Right lobe of liver (tissue), 6 donors: ENCODE data around the gene POLN. TPM values are rescaled to one million over a fixed set of nuclear protein-coding genes. Genes with fewer than 3 reads are reported as not detected.

Experiments used
- ATAC-seq, 4 donors: fragments of 200-7000 bp; cut with Tn5 transposase; one replicate each; pipeline ENCODE4 v1.9.1; 2020; ENCODE audit warnings: mild to moderate bottlenecking in 4 of 4, moderate library complexity in 4 of 4
- DNase-seq, 3 donors: peaks; one replicate each; pipeline ENCODE4 v3.0.0-alpha.2; 2020
- H3K27ac ChIP-seq, 3 donors: fragments of 200-600 bp; one replicate each; pipeline ENCODE4 v1.8.0; 2022
- H3K27me3 ChIP-seq, 2 donors: fragments of 200-600 bp; one replicate each; pipeline ENCODE4 v1.8.0; 2022
- H3K36me3 ChIP-seq, 4 donors: fragments of 200-600 bp; sonication (generic) in 1 of 4; one replicate each; pipeline versions ENCODE4 v1.5.1 to v1.8.0; 2017 to 2022; ENCODE audit warnings: control low read depth in 1 of 4
- H3K4me1 ChIP-seq, 4 donors: fragments of 200-600 bp; sonication (generic) in 1 of 4; one replicate each; pipeline versions ENCODE4 v1.5.1 to v1.8.0; 2017 to 2022; ENCODE audit warnings: control low read depth in 1 of 4
- H3K4me3 ChIP-seq, 3 donors: fragments of 200-600 bp; one replicate each; pipeline ENCODE4 v1.8.0; 2022
- H3K9me3 ChIP-seq, 4 donors: fragments of 200-600 bp; sonication (generic) in 1 of 4; one replicate each; pipeline versions ENCODE4 v1.5.1 to v1.8.0; 2017 to 2022; ENCODE audit warnings: control low read depth in 1 of 4
- CTCF ChIP-seq, 4 donors: fragments of 200-600 bp in 3 of 4; fragments of 450-650 bp in 1 of 4; IDR thresholded peaks; one replicate each; pipeline versions ENCODE4 v1.5.1 to v1.8.0; 2016 to 2022; ENCODE audit warnings: antibody characterized with exemption in 4 of 4, mild to moderate bottlenecking in 2 of 4
- POLR2A ChIP-seq: fragments of 450-650 bp; IDR thresholded peaks from one replicate; pipeline ENCODE4 v1.6.1; 2017; ENCODE audit warnings: antibody characterized with exemption, mild to moderate bottlenecking
- WGBS: methylation state at CpG from one replicate; pipeline ENCODE4 v1.1.6; 2018; ENCODE audit warnings: low coverage, low lambda C conversion rate; ENCODE audit not compliant: insufficient coverage; ENCODE audit errors: missing lambda C conversion rate; 5-methylcytosine and 5-hydroxymethylcytosine counted together
- intact Hi-C, 2 donors: fragments of 100-400 bp; cut with DNase I; formaldehyde crosslinking; loops; one replicate each; pipeline versions ENCODE4 v1.11.2 to v1.14.1; 2022
- total RNA-seq, 6 experiments: library from RNA; depleted of rRNA in 2 of 6; stranded (reverse); fragments of >200 nt in 2 of 6; fragmentation: NEBNext Ultra II Directional in 3 of 6; extraction: Animal tissue kit (Norgen Biotek cat#: 25700) in 3 of 6; gene quantifications; one replicate each; pipeline versions ENCODE4 v1.1.0 to v1.2.4, GENCODE V29; 2016 to 2023
- donor health status: DM: no; HTN: yes; CAD: no.
- donor health status: DM: no; HTN: no; CAD: no.
- donor health status: DM: no; HTN: no; CAD: no.
- donor health status: DM: no; HTN: yes; CAD: no.
- donor health status: DM: no; HTN: yes; CAD: no.

The POLN gene
- total RNA-seq, 6 experiments from 2014 or later: 0.87 to 2.5 (median 1.4) TPM

GRCh38 chr4:2179717-2180116 is 62.2 kb downstream of the POLN start:
- TF ChIP-seq POLR2A: no peak
- TF ChIP-seq CTCF (IDR thresholded peaks at IDR 0.05): no peak
- H3K27me3 ChIP-seq: no peaks in the 10 kb centered on the region
- no peaks in the 10 kb centered on the region for H3K4me1 ChIP-seq
- intact Hi-C loops: no loop called here
- H3K27ac ChIP-seq: no peak overlapping the region
- DNase-seq (no peak), ATAC-seq (no peak)
- H3K36me3 ChIP-seq: no peaks in the 10 kb centered on the region
- H3K9me3 ChIP-seq: no peaks in the 10 kb centered on the region
- H3K4me3 ChIP-seq: no peak overlapping the region
- 73% methylated on average over 4 of the region's 7 CpGs for WGBS

GRCh38 chr4:2178986-2179385 is 62.9 kb downstream of the POLN start:
- no peak for TF ChIP-seq POLR2A
- TF ChIP-seq CTCF (IDR thresholded peaks at IDR 0.05): no peak
- Histone ChIP-seq H3K27me3 (no peaks in the 10 kb centered on the region), H3K9me3 (no peaks in the 10 kb centered on the region), H3K4me3 (no peak overlapping the region), H3K27ac (no peak overlapping the region), H3K4me1 (no peaks in the 10 kb centered on the region), H3K36me3 (no peaks in the 10 kb centered on the region)
- intact Hi-C loops: no loop called here
- ATAC-seq (no peak), DNase-seq (no peak)
- no CpG with 5 or more reads among the region's 1 CpG for WGBS

GRCh38 chr4:2177443-2178093 is 64.4 kb downstream of the POLN start:
- WGBS: 70% methylated on average over 3 of the region's 4 CpGs
- H3K27me3 ChIP-seq: no peaks in the 10 kb centered on the region
- DNase-seq: no peak
- H3K27ac ChIP-seq: no peak overlapping the region
- no peak for TF ChIP-seq POLR2A
- TF ChIP-seq CTCF (IDR thresholded peaks at IDR 0.05): no peak
- H3K4me3 ChIP-seq: no peak overlapping the region
- no peaks in the 10 kb centered on the region for H3K4me1 ChIP-seq
- no peak for ATAC-seq
- H3K36me3 ChIP-seq: no peaks in the 10 kb centered on the region
- intact Hi-C loops: no loop called here
- no peaks in the 10 kb centered on the region for H3K9me3 ChIP-seq

- Histone ChIP-seq H3K4me1 (no peaks in the 10 kb centered on the region), H3K9me3 (no peaks in the 10 kb centered on the region), H3K4me3 (no peak overlapping the region), H3K27ac (no peak overlapping the region), H3K36me3 (no peaks in the 10 kb centered on the region), H3K27me3 (no peaks in the 10 kb centered on the region)
- no peak for ATAC-seq
- intact Hi-C loops: no loop called here
- DNase-seq: no peak
- 87% methylated on average over 9 of the region's 9 CpGs for WGBS
- TF ChIP-seq CTCF (IDR thresholded peaks at IDR 0.05): no peak
- TF ChIP-seq POLR2A: no peak
These were observed 65.8 kb downstream of the POLN start for GRCh38 chr4:2175990-2176698.
